Stomach (tissue), 4 donors: ENCODE data around the gene OTOG.

Source experiments
- CTCF ChIP-seq, 7 experiments: fragments of 450-650 bp in 4 of 7; fragments of 200-600 bp in 3 of 7; sonication (generic) in 3 of 7; IDR thresholded peaks; one replicate each; pipeline ENCODE4 v1.5.1; 2016 to 2019; ENCODE audit warnings: antibody characterized with exemption in 7 of 7, control low read depth in 2 of 7, mild to moderate bottlenecking in 1 of 7
- EP300 ChIP-seq: sonication (generic); formaldehyde crosslinking; IDR thresholded peaks from one replicate; pipeline ENCODE4 v1.6.1; 2017; ENCODE audit warnings: antibody characterized with exemption

DNA sequence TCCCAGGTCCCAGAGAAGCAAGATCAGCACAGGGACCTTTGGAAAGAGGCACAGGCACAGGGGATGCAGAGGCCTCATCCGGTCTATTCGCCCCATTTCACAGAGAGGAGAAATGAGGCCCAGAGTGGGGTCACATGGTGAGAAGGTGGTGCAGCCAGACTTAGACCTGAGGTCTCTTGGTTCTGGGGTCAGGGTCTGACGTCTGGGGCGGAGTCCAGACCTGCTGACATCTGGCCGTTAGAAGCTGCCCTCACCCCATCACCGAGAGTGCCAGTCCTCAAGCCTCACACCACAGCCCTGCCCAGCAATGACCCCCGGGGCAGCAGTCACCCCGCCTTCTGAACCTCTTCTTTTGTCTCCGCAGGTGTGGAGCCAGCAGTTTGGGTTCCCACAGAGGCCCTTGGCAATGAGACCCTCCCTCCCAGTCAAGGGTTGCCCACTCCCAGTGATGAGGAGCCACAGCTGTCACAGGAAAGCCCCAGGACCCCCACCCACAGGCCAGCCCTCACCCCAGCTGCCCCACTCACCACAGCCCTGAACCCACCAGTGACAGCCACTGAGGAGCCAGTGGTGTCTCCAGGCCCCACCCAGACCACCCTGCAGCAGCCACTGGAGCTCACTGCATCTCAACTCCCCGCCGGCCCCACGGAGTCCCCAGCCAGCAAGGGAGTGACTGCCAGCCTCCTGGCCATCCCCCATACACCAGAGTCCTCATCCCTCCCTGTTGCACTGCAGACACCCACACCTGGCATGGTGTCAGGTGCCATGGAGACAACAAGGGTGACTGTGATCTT is 62.4 kb downstream of the OTOG start:
- TF ChIP-seq EP300: no peak
- no peak for TF ChIP-seq CTCF (IDR thresholded peaks at IDR 0.05)
